A673 (cell line): ENCODE results near the gene GRID1. TPM values are rescaled to one million over a fixed set of nuclear protein-coding genes. Genes with fewer than 3 reads are reported as not detected.

ENCODE experiments used
- BruUV-seq: library from RNA; stranded (reverse); fragments of 400-500 nt; replicated peaks from 2 replicates; lab custom pipeline; 2021; lab: Mats Ljungman, UMichigan
- CTCF ChIA-PET: fragments of 300-600 bp; sonication (Branson Sonifier 250); formaldehyde crosslinking; loops from one replicate; lab custom pipeline; 2022; ENCODE audit warnings: antibody characterized with exemption; lab: Charles Lee
- POLR2A ChIA-PET: fragments of 300-600 bp; sonication (Branson Sonifier 250); formaldehyde crosslinking; loops from one replicate; lab custom pipeline; 2022; ENCODE audit warnings: antibody characterized with exemption; ENCODE audit not compliant: low non-redundant PET; lab: Charles Lee
- DNase-seq: peaks from one replicate; pipeline ENCODE4 v3.0.0-alpha.2; 2015; ENCODE audit warnings: low spot score
- H3K27ac ChIP-seq: fragments of 200-600 bp; sonication (generic); 2 replicates; pipeline ENCODE4 v1.5.1; 2016; ENCODE audit warnings: mixed run types, low read depth, mild to moderate bottlenecking, mixed read lengths, antibody characterized with exemption, low read length; ENCODE audit not compliant: poor library complexity, severe bottlenecking
- H3K27me3 ChIP-seq: fragments of 200-600 bp; sonication (generic); replicated peaks from 2 replicates; pipeline ENCODE4 v1.6.1; 2017; ENCODE audit warnings: mixed run types, low read depth, mild to moderate bottlenecking, mixed read lengths, antibody characterized with exemption, low read length; ENCODE audit not compliant: insufficient read depth, poor library complexity
- H3K36me3 ChIP-seq: fragments of 200-600 bp; sonication (generic); 2 replicates; pipeline ENCODE4 v1.6.1; 2016; ENCODE audit warnings: mixed run types, mild to moderate bottlenecking, mixed read lengths, antibody characterized with exemption, low read length; ENCODE audit not compliant: insufficient read depth, poor library complexity, severe bottlenecking
- H3K4me1 ChIP-seq: fragments of 200-600 bp; sonication (generic); 2 replicates; pipeline ENCODE4 v1.6.1; 2017; ENCODE audit warnings: mixed run types, mild to moderate bottlenecking, mixed read lengths, antibody characterized with exemption, low read length; ENCODE audit not compliant: insufficient read depth, poor library complexity, severe bottlenecking
- H3K4me3 ChIP-seq: fragments of 200-600 bp; sonication (generic); 2 replicates; pipeline ENCODE4 v1.5.1; 2016; ENCODE audit warnings: low read depth, mixed run types, mild to moderate bottlenecking, mixed read lengths, low read length; ENCODE audit not compliant: poor library complexity, severe bottlenecking
- H3K9me3 ChIP-seq: fragments of 200-600 bp; sonication (generic); 2 replicates; pipeline ENCODE4 v1.6.1; 2016; ENCODE audit warnings: mixed run types, low read depth, mild to moderate bottlenecking, mixed read lengths, antibody characterized with exemption, low read length; ENCODE audit not compliant: poor library complexity, severe bottlenecking
- EZH2 ChIP-seq: fragments of 200-600 bp; sonication (generic); IDR thresholded peaks from 2 replicates; pipeline ENCODE4 v1.6.1; 2017; ENCODE audit warnings: borderline replicate concordance, low read depth, mild to moderate bottlenecking, mixed read lengths, antibody characterized with exemption, low read length; ENCODE audit not compliant: poor library complexity, severe bottlenecking
- intact Hi-C: fragments of 100-400 bp; cut with micrococcal nuclease; formaldehyde crosslinking; loops from one replicate; pipeline ENCODE4 v1.10.0; 2022; ENCODE audit not compliant: unreplicated experiment
- total RNA-seq: library from RNA; stranded (reverse); gene quantifications from 2 replicates; pipeline ENCODE4 v1.2.3, GENCODE V29; 2021
- TF ChIP-seq, protein P1 (sequence below): fragments of 300-800, 200-600 bp; sonication (generic); conservative IDR thresholded peaks from 2 replicates; pipeline ENCODE4 v1.5.1; 2017; ENCODE audit warnings: low read depth, mild to moderate bottlenecking, antibody characterized with exemption, low read length, moderate library complexity, mixed read lengths

The GRID1 gene
- total RNA-seq, 1 experiment from 2014 or later: not detected

DNA sequence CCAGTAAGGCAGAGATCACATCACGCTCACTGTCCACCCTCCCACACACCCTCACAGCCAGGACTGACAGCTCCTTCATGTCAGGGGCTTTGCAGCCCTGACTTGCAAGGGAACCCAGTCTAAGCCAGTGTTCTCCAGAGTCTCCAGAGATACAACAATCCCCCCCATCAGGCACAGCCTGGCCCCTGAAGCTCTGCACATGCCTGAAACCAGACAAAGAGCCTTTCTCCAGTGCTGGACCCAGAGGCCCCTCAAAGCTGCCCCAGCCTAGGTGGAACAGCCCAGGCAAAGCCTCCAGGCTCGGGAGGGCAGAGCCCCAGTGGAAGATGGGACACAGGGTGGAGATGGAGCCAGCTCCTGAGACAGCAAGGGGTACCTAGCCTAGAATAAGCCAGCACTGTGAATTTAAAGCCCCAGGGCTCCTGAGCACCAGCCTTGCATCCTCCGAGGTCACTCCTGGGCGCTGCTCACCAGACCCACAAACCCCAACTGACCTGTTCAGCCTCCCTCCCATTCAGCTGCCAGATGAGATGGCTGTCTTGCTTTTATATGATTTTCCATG, 50.2 kb downstream of the GRID1 start:
- Histone ChIP-seq H3K27ac (no peak overlapping the region), H3K4me1 (peaks cover 4% of the 10 kb centered on the region), H3K9me3 (no peaks in the 10 kb centered on the region), H3K36me3 (no peaks in the 10 kb centered on the region), H3K27me3 (no peaks in the 10 kb centered on the region), H3K4me3 (no peak overlapping the region)
- POLR2A ChIA-PET: no interaction called here
- BruUV-seq: no TSS peak
- TF ChIP-seq, protein P1, sequence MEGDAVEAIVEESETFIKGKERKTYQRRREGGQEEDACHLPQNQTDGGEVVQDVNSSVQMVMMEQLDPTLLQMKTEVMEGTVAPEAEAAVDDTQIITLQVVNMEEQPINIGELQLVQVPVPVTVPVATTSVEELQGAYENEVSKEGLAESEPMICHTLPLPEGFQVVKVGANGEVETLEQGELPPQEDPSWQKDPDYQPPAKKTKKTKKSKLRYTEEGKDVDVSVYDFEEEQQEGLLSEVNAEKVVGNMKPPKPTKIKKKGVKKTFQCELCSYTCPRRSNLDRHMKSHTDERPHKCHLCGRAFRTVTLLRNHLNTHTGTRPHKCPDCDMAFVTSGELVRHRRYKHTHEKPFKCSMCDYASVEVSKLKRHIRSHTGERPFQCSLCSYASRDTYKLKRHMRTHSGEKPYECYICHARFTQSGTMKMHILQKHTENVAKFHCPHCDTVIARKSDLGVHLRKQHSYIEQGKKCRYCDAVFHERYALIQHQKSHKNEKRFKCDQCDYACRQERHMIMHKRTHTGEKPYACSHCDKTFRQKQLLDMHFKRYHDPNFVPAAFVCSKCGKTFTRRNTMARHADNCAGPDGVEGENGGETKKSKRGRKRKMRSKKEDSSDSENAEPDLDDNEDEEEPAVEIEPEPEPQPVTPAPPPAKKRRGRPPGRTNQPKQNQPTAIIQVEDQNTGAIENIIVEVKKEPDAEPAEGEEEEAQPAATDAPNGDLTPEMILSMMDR: no peak
- no peak for TF ChIP-seq EZH2
- intact Hi-C loops: no loop called here
- DNase-seq: no peak
- CTCF ChIA-PET: no interaction called here

DNA sequence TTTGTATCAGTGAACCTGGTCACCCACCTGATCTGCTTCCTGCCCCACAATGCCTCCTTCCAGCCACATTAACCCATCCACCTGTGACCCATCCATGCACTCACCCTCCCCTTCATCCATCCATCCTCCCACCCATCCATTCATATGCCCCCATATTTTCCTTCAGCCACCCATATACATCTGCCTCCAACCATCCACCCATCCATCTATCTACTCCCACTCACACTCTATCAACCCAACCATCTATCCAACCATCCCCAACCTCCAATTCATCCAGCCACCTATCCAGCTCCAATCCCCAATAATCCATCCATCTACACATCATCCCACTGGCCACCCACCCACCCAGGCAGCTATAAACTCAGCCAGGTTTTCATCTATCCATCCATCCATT, 51.0 kb downstream of the GRID1 start:
- TF ChIP-seq, protein P1: no peak
- TF ChIP-seq EZH2: no peak
- no peak overlapping the region for H3K27ac ChIP-seq
- intact Hi-C loops: no loop called here
- no peaks in the 10 kb centered on the region for H3K27me3 ChIP-seq
- no TSS peak for BruUV-seq
- H3K36me3 ChIP-seq: no peaks in the 10 kb centered on the region
- no peak for DNase-seq
- ChIA-PET POLR2A (no interaction called here), CTCF (no interaction called here)
- no peaks in the 10 kb centered on the region for H3K9me3 ChIP-seq
- no peak overlapping the region for H3K4me3 ChIP-seq
- H3K4me1 ChIP-seq: peaks cover 4% of the 10 kb centered on the region

DNA sequence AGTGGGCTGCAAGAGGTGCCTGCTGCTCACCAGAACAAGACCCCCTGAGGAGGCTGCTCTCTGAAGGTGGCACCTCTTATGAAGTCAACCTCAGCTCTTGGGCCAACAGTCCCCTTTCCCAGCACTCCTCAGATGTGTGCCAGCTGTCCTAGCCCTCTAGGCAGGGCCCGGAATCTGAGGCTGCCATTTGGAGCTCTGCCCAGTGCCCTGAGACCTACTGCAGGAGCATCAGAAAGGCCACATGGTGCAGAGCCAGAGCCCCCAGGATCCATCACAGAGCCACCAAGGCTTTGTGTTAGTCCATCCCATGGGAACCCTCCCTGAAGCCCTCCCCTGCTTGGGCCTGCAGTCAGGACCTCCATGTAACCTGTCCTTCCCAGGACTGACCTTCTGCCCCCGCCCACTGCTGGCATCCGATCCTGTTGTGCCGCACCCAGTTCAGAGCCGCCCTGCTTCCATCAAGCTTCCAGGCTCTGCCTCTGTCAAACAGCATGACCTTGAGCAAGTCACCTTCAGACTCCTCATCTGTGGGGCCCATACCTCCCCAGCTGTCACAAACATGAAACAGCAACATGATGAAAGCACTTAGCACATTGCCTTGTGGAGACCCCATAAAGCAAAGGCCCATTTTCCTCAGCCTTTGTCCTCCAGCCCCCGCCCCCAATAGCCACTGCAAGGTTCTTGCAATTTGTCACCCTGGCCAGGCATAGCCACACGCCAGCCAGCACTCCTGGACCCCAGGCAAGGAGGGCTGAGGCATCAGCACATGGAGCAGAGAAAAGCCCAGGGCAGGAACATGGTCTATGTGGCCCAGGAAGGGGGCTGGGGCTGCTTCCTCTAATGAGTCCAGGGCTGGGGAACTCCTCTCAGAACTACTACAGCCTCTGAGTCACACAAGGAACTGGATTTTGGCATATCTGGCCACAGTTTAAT, 51.7 kb downstream of the GRID1 start:
- intact Hi-C loops: no loop called here
- no peak for DNase-seq
- H3K27ac ChIP-seq: no peak overlapping the region
- H3K4me3 ChIP-seq: no peak overlapping the region
- no peaks in the 10 kb centered on the region for H3K27me3 ChIP-seq
- peaks cover 4% of the 10 kb centered on the region for H3K4me1 ChIP-seq
- no peaks in the 10 kb centered on the region for H3K36me3 ChIP-seq
- BruUV-seq: no TSS peak
- ChIA-PET CTCF (no interaction called here), POLR2A (no interaction called here)
- no peaks in the 10 kb centered on the region for H3K9me3 ChIP-seq
- TF ChIP-seq EZH2: no peak
- TF ChIP-seq, protein P1: no peak
